ENCODE measurements around the gene PARD3B. TPM values are rescaled to one million over a fixed set of nuclear protein-coding genes. Genes with fewer than 3 reads are reported as not detected.

PARD3B gene
- total and polyA plus RNA-seq, 2 of the 4 experiments (the other 2 are of a cell fraction) = 3.3 to 15.6 TPM

GRCh38 chr2:204834716-204835384 is 289.6 kb downstream of the PARD3B start:
- Histone ChIP-seq H3K18ac (ENCODE audit: low read depth, low read length) (no peak overlapping the region), H3K14ac (replicated peaks; ENCODE audit: low read depth, low read length) (no peak overlapping the region), H3K4ac (ENCODE audit: low read depth, low read length) (no peak overlapping the region), H3K23ac (ENCODE audit: low read depth, low read length) (no peak overlapping the region), H3K27ac (ENCODE audit: insufficient read depth, low read length) (no peak overlapping the region), H2BK120ac (ENCODE audit: low read depth, low read length) (no peak overlapping the region), H3K9ac (ENCODE audit: low read depth, low read length) (no peak overlapping the region), H2AK9ac (replicated peaks; ENCODE audit: low read depth, low read length, poor library complexity) (no peak overlapping the region), H2BK20ac (ENCODE audit: low read depth, low read length) (no peak overlapping the region), H4K91ac (ENCODE audit: insufficient read depth, low read depth, low read length) (no peak overlapping the region), H3K36me3 (ENCODE audit: control insufficient read depth, insufficient read depth, low read length) (no peaks in the 10 kb centered on the region), H4K8ac (ENCODE audit: low read depth in 2 of 2, low read length in 2 of 2) (no peak overlapping the region), H3K4me3 (ENCODE audit: insufficient read depth, low read depth, low read length) (no peak overlapping the region), H3K4me1 (ENCODE audit: control insufficient read depth, insufficient read depth, low read length) (no peaks in the 10 kb centered on the region), H2AFZ (replicated peaks; ENCODE audit: low read length, poor library complexity) (no peak overlapping the region), H3K9me3 (ENCODE audit: control insufficient read depth, insufficient read depth, low read length) (no peaks in the 10 kb centered on the region), H2AK5ac (ENCODE audit: low read depth, low read length) (no peak overlapping the region), H3K79me1 (ENCODE audit: low read depth in 1 of 2, low read length in 2 of 2) (peaks cover 4 to 11% of the 10 kb centered on the region in 2 experiments; a peak in 1 of 4 replicates), H2BK15ac (ENCODE audit: low read depth, low read length) (no peak overlapping the region), H2BK5ac (ENCODE audit: low read depth, low read length, poor library complexity, severe bottlenecking) (no peak overlapping the region), H3K27me3 (ENCODE audit: control insufficient read depth, insufficient read depth, low read length) (no peaks in the 10 kb centered on the region), H4K5ac (ENCODE audit: low read depth, low read length) (no peak overlapping the region), H3K56ac (ENCODE audit: extremely low read depth, insufficient read depth, low read length) (no peak overlapping the region), H3K9me1 (ENCODE audit: insufficient read depth, low read length) (no peaks in the 10 kb centered on the region), H4K20me1 (ENCODE audit: insufficient read depth, low read length) (no peaks in the 10 kb centered on the region; the same call in 1 of the 2 replicates), H3K4me2 (ENCODE audit: low read depth, low read length) (no peak overlapping the region)
- dilution Hi-C loops (cut with HindIII; ENCODE audit: low sequenced_read_pairs, unreplicated experiment) = no loop called here
- POLR2A ChIA-PET (ENCODE audit: unreplicated experiment) = no interaction called here
- DNase-seq (no peak), ATAC-seq (ENCODE audit: low read depth) (no peak)
- TF ChIP-seq, protein P1, sequence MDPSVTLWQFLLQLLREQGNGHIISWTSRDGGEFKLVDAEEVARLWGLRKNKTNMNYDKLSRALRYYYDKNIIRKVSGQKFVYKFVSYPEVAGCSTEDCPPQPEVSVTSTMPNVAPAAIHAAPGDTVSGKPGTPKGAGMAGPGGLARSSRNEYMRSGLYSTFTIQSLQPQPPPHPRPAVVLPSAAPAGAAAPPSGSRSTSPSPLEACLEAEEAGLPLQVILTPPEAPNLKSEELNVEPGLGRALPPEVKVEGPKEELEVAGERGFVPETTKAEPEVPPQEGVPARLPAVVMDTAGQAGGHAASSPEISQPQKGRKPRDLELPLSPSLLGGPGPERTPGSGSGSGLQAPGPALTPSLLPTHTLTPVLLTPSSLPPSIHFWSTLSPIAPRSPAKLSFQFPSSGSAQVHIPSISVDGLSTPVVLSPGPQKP (IDR thresholded peaks at IDR 0.05; ENCODE audit: borderline replicate concordance, low read depth, low read length) = no peak
- TF ChIP-seq CEBPB (IDR thresholded peaks at IDR 0.05; ENCODE audit: low read depth, low read length) (no peak), NFE2L2 (IDR thresholded peaks at IDR 0.05; ENCODE audit: low read depth, low read length) (no peak), MAZ (IDR thresholded peaks at IDR 0.05; ENCODE audit: borderline replicate concordance, low read depth, low read length) (no peak), MAFK (IDR thresholded peaks at IDR 0.05; ENCODE audit: low read depth, low read length) (no peak), RCOR1 (IDR thresholded peaks at IDR 0.05; ENCODE audit: insufficient replicate concordance, low read length) (no peak), BHLHE40 (IDR thresholded peaks at IDR 0.05; ENCODE audit: low read depth, low read length) (no peak), RAD21 (IDR thresholded peaks at IDR 0.05; ENCODE audit: low read length) (no peak)
- TF ChIP-seq, protein P2, sequence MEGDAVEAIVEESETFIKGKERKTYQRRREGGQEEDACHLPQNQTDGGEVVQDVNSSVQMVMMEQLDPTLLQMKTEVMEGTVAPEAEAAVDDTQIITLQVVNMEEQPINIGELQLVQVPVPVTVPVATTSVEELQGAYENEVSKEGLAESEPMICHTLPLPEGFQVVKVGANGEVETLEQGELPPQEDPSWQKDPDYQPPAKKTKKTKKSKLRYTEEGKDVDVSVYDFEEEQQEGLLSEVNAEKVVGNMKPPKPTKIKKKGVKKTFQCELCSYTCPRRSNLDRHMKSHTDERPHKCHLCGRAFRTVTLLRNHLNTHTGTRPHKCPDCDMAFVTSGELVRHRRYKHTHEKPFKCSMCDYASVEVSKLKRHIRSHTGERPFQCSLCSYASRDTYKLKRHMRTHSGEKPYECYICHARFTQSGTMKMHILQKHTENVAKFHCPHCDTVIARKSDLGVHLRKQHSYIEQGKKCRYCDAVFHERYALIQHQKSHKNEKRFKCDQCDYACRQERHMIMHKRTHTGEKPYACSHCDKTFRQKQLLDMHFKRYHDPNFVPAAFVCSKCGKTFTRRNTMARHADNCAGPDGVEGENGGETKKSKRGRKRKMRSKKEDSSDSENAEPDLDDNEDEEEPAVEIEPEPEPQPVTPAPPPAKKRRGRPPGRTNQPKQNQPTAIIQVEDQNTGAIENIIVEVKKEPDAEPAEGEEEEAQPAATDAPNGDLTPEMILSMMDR (conservative IDR thresholded peaks at IDR 0.05; ENCODE audit: low read depth, low read length) = no peak
- TF ChIP-seq, protein P3, sequence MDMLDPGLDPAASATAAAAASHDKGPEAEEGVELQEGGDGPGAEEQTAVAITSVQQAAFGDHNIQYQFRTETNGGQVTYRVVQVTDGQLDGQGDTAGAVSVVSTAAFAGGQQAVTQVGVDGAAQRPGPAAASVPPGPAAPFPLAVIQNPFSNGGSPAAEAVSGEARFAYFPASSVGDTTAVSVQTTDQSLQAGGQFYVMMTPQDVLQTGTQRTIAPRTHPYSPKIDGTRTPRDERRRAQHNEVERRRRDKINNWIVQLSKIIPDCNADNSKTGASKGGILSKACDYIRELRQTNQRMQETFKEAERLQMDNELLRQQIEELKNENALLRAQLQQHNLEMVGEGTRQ (IDR thresholded peaks at IDR 0.05; ENCODE audit: low read depth, low read length) = no peak
- in situ Hi-C loops (cut with MboI; ENCODE audit: low sequenced_read_pairs) = no loop called here
- WGBS, 2 experiments (ENCODE audit: extremely low coverage in 2 of 2, insufficient read length in 1 of 2) = no CpG with 5 or more reads among the region's 3 CpGs
- no TSS peak for BruUV-seq (replicated peaks)
- intact Hi-C loops (cut with micrococcal nuclease) = no loop called here
- CTCF ChIA-PET = no interaction called here
